ENCODE results near the gene ANP32D.

DNA sequence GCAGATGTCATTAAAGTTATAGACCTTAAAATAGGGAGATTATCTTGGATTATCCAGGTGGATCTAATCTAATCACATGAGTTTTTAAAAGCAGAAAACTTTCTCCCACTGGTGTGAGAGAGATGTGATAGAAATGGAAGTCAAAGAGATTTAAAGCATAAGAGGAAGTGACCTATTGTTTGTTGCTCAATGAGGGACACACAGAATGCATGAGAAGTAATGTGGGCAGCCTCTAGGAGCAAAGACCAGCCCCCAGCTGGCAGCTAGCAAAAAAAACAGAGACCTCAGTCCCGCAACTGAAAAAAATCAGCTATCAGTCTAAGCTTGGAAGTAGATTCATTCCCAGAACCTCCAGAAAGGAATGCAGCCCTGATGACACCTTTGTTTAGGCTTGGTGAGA is 24.6 kb upstream of the ANP32D start:
- no peak for TF ChIP-seq POLR2A (IDR thresholded peaks at IDR 0.05)
- TF ChIP-seq, protein P1, sequence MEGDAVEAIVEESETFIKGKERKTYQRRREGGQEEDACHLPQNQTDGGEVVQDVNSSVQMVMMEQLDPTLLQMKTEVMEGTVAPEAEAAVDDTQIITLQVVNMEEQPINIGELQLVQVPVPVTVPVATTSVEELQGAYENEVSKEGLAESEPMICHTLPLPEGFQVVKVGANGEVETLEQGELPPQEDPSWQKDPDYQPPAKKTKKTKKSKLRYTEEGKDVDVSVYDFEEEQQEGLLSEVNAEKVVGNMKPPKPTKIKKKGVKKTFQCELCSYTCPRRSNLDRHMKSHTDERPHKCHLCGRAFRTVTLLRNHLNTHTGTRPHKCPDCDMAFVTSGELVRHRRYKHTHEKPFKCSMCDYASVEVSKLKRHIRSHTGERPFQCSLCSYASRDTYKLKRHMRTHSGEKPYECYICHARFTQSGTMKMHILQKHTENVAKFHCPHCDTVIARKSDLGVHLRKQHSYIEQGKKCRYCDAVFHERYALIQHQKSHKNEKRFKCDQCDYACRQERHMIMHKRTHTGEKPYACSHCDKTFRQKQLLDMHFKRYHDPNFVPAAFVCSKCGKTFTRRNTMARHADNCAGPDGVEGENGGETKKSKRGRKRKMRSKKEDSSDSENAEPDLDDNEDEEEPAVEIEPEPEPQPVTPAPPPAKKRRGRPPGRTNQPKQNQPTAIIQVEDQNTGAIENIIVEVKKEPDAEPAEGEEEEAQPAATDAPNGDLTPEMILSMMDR (IDR thresholded peaks at IDR 0.05): no peak
- no peak for TF ChIP-seq EP300 (IDR thresholded peaks at IDR 0.05)
